SU-DHL-6 (cell line): ENCODE data around the gene MAGOH.

ENCODE experiments used
- EZH2phosphoT487 ChIP-seq: fragments of 200-600 bp; sonication (generic), shearing (Covaris generic); conservative IDR thresholded peaks from 2 replicates; pipeline ENCODE4 v1.6.1; 2018; ENCODE audit warnings: mild to moderate bottlenecking, antibody characterized with exemption, low read length, moderate library complexity, mixed read lengths
- TF ChIP-seq, protein P1 (sequence below): fragments of 200-600 bp; sonication (generic); IDR thresholded peaks from one replicate; pipeline ENCODE4 v1.5.1; 2017; ENCODE audit warnings: antibody characterized with exemption, mild to moderate bottlenecking, low read length, moderate library complexity; ENCODE audit not compliant: insufficient read depth, poor library complexity, severe bottlenecking

DNA sequence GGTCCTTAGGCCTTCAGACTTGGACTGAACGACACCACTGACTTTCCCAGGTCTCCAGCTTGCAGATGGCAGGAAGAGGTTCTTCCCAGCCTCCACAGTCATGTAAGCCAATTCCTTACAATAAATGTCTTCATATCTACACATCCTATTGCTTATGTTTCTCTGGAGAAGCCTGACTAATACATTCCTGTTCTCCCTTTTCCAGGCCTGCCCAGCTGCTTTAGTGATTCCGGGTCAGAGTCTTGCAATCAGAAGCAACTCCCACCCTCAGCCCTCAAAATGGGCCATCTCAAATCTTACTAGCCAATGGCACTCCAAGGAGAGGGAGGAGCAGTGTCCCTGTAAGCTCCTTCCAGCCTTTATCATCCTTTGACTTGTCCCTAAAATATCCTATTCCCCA lies 58.1 kb downstream of the MAGOH start:
- TF ChIP-seq, protein P1, sequence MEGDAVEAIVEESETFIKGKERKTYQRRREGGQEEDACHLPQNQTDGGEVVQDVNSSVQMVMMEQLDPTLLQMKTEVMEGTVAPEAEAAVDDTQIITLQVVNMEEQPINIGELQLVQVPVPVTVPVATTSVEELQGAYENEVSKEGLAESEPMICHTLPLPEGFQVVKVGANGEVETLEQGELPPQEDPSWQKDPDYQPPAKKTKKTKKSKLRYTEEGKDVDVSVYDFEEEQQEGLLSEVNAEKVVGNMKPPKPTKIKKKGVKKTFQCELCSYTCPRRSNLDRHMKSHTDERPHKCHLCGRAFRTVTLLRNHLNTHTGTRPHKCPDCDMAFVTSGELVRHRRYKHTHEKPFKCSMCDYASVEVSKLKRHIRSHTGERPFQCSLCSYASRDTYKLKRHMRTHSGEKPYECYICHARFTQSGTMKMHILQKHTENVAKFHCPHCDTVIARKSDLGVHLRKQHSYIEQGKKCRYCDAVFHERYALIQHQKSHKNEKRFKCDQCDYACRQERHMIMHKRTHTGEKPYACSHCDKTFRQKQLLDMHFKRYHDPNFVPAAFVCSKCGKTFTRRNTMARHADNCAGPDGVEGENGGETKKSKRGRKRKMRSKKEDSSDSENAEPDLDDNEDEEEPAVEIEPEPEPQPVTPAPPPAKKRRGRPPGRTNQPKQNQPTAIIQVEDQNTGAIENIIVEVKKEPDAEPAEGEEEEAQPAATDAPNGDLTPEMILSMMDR: no peak
- no peak for TF ChIP-seq EZH2phosphoT487
